HepG2 (cell line): ENCODE results near the gene TMEM132D. TPM values are rescaled to one million over a fixed set of nuclear protein-coding genes. Genes with fewer than 3 reads are reported as not detected.

ENCODE experiments used
- ATAC-seq: fragments of 200-7000 bp; cut with Tn5 transposase; 3 replicates; pipeline ENCODE4 v1.9.1; 2020; ENCODE audit warnings: mild to moderate bottlenecking, moderate library complexity
- BruUV-seq: library from RNA; stranded (reverse); fragments of 400-500 nt; replicated peaks from 2 replicates; lab custom pipeline; 2021; lab: Mats Ljungman, UMichigan
- CTCF ChIA-PET: fragments of 300-600 bp; formaldehyde crosslinking; extraction: SDS; loops from one replicate; lab custom pipeline; 2021; ENCODE audit warnings: low total read pairs, inconsistent platforms, low intra/inter-chr PET ratio; lab: Yijun Ruan, JAX
- POLR2A ChIA-PET: fragments of 350-600 bp; sonication (Branson Sonifier 250); formaldehyde crosslinking; loops from one replicate; lab custom pipeline; 2020; ENCODE audit warnings: antibody characterized with exemption, inconsistent platforms; lab: Yijun Ruan, JAX
- DNase-seq: peaks from one replicate; pipeline ENCODE4 v3.0.0-alpha.2; 2015; ENCODE audit warnings: low spot score
- FAIRE-seq: peaks from 3 replicates; lab custom pipeline; 2011; peaks lifted over from hg19 to GRCh38; lab: Jason Lieb, UNC
- H2AFZ ChIP-seq: one replicate; pipeline ENCODE4 v1.6.1; 2011; ENCODE audit warnings: low read length, inconsistent platforms
- H3K27ac ChIP-seq: fragments of 300-600 bp; 3 replicates; pipeline ENCODE4 v1.8.0; 2011; ENCODE audit warnings: mixed run types, mild to moderate bottlenecking, mixed read lengths, low read length, inconsistent platforms; ENCODE audit not compliant: insufficient read depth; ENCODE audit errors: extremely low read length
- H3K27me3 ChIP-seq, 2 experiments: fragments of 200-600 bp in 1 of 2; 2 replicates in 1 of 2; 3 replicates in 1 of 2; pipeline versions ENCODE4 v1.6.0 to v1.8.0; 2011; ENCODE audit warnings: low read length in 2 of 2, mild to moderate bottlenecking in 2 of 2, moderate library complexity in 2 of 2, inconsistent platforms in 1 of 2; ENCODE audit not compliant: insufficient read depth in 2 of 2, control insufficient read depth in 1 of 2
- H3K36me3 ChIP-seq, 2 experiments: fragments of 200-600 bp in 1 of 2; replicated peaks in 1 of 2; 2 replicates in 1 of 2; 3 replicates in 1 of 2; pipeline versions ENCODE4 v1.5.1 to v1.8.0; 2011; ENCODE audit warnings: low read length in 2 of 2, inconsistent platforms in 1 of 2; ENCODE audit not compliant: insufficient read depth in 2 of 2, control insufficient read depth in 1 of 2
- H3K4me1 ChIP-seq: 2 replicates; pipeline ENCODE4 v1.5.1; 2012; ENCODE audit warnings: low read length, inconsistent platforms; ENCODE audit not compliant: insufficient read depth
- H3K4me2 ChIP-seq: 2 replicates; pipeline ENCODE4 v1.6.0; 2011; ENCODE audit warnings: low read depth, low read length, inconsistent platforms
- H3K4me3 ChIP-seq, 3 experiments: fragments of 200-600 bp in 1 of 3; sonication (generic), shearing (Covaris generic) in 1 of 3; replicated peaks in 1 of 3; 2 replicates each; pipeline ENCODE4 v1.5.1; 2011 to 2016; ENCODE audit warnings: low read length in 3 of 3, inconsistent platforms in 2 of 3, low read depth in 2 of 3, mild to moderate bottlenecking in 2 of 3, control low read depth in 1 of 3, mixed read lengths in 1 of 3; ENCODE audit not compliant: insufficient read depth in 1 of 3
- H3K79me2 ChIP-seq: one replicate; pipeline ENCODE4 v1.6.1; 2011; ENCODE audit warnings: low read length, inconsistent platforms; ENCODE audit not compliant: insufficient read depth
- H3K9ac ChIP-seq: 2 replicates; pipeline ENCODE4 v1.6.0; 2011; ENCODE audit warnings: mild to moderate bottlenecking, low read depth, low read length, inconsistent platforms; ENCODE audit not compliant: insufficient read depth
- H3K9me3 ChIP-seq: 2 replicates; pipeline ENCODE4 v1.5.1; 2012; ENCODE audit warnings: mild to moderate bottlenecking, low read length
- H4K20me1 ChIP-seq: 2 replicates; pipeline ENCODE4 v1.6.0; 2011; ENCODE audit warnings: inconsistent platforms, mild to moderate bottlenecking, low read length, moderate library complexity; ENCODE audit not compliant: insufficient read depth
- KDM4B ChIP-seq: sonication (generic); formaldehyde crosslinking; IDR thresholded peaks from 2 replicates; pipeline ENCODE4 v1.4.0; 2020; ENCODE audit warnings: missing genetic modification reagents
- RFX5 ChIP-seq: IDR thresholded peaks from 2 replicates; pipeline ENCODE4 v1.6.1; 2011; ENCODE audit warnings: low read depth, low read length, improper control_type of control experiment
- SMAD3 ChIP-seq: sonication (generic); formaldehyde crosslinking; IDR thresholded peaks from 2 replicates; pipeline ENCODE4 v1.4.0; 2020; ENCODE audit warnings: missing genetic modification reagents
- YY1 ChIP-seq: IDR thresholded peaks from 2 replicates; pipeline ENCODE4 v1.6.1; 2011; ENCODE audit warnings: low read length, low read depth, moderate library complexity, mild to moderate bottlenecking; ENCODE audit not compliant: insufficient read depth, insufficient replicate concordance
- ZFP36 ChIP-seq: fragments of 150-350 bp; IDR thresholded peaks from 2 replicates; pipeline ENCODE4 v1.6.1; 2018; ENCODE audit warnings: borderline replicate concordance, low read length, low read depth; ENCODE audit not compliant: partially characterized antibody
- ZNF142 ChIP-seq: sonication (generic); formaldehyde crosslinking; IDR thresholded peaks from 2 replicates; pipeline ENCODE4 v1.4.0; 2020; ENCODE audit warnings: missing genetic modification reagents
- ZNF773 ChIP-seq: sonication (generic); formaldehyde crosslinking; IDR thresholded peaks from 2 replicates; pipeline ENCODE4 v1.4.0; 2020; ENCODE audit warnings: missing genetic modification reagents, borderline replicate concordance
- WGBS: methylation state at CpG from one replicate; pipeline ENCODE4 v1.1.6; 2017; ENCODE audit warnings: low lambda C conversion rate; 5-methylcytosine and 5-hydroxymethylcytosine counted together
- in situ Hi-C: cut with HindIII; loops from 2 replicates; pipeline ENCODE4 v1.10.0; 2017; ENCODE audit warnings: low pct_unique_long_range_greater_than_20kb; ENCODE audit not compliant: extremely low pct_ligation_motif_present
- intact Hi-C: fragments of 100-400 bp; cut with micrococcal nuclease; formaldehyde crosslinking; loops from one replicate; pipeline ENCODE4 v1.10.0; 2022; ENCODE audit not compliant: unreplicated experiment
- polyA plus RNA-seq, 8 experiments: library from polyadenylated mRNA; depleted of rRNA in 3 of 8; stranded (reverse) in 7 of 8; unstranded in 1 of 8; fragments of >200 nt; fragmentation: Illumina TruSeq in 4 of 8; extraction: Trizol in 4 of 8; gene quantifications; 2 replicates each; pipeline versions ENCODE4 v1.2.1 to v1.2.3, GENCODE V29; 2011 to 2016; ENCODE audit warnings: low read depth in 4 of 8, missing spikeins in 1 of 8, mixed read lengths in 1 of 8; ENCODE audit not compliant: insufficient read depth in 1 of 8
- total RNA-seq, 5 experiments: library from RNA; depleted of rRNA; stranded (reverse); fragments of >200 nt; fragmentation: Illumina TruSeq; extraction: Trizol; gene quantifications; 2 replicates each; pipeline ENCODE4 v1.2.3, GENCODE V29; 2016; ENCODE audit warnings: low read depth in 1 of 5
- TF ChIP-seq, protein P1 (sequence below), 2 experiments: sonication (generic) in 1 of 2; formaldehyde crosslinking in 1 of 2; IDR thresholded peaks; 2 replicates each; pipeline versions ENCODE4 v1.4.0 to v1.6.1; 2018 to 2020; ENCODE audit warnings: missing genetic modification reagents in 2 of 2, borderline replicate concordance in 1 of 2, low read depth in 1 of 2, mild to moderate bottlenecking in 1 of 2, missing biosample characterization in 1 of 2
- TF ChIP-seq, protein P2 (sequence below): sonication (generic); formaldehyde crosslinking; IDR thresholded peaks from 2 replicates; pipeline ENCODE4 v1.4.0; 2020; ENCODE audit warnings: missing genetic modification reagents, borderline replicate concordance
- TF ChIP-seq, protein P3 (sequence below): sonication (generic); formaldehyde crosslinking; IDR thresholded peaks from 2 replicates; pipeline ENCODE4 v1.9.0; 2022; ENCODE audit warnings: missing genetic modification reagents, mild to moderate bottlenecking, borderline replicate concordance

The TMEM132D gene
- total and polyA plus RNA-seq, 2 of the 13 experiments (the other 11 are each of a cell fraction or from before 2014, with no cell fraction given) = not detected

DNA sequence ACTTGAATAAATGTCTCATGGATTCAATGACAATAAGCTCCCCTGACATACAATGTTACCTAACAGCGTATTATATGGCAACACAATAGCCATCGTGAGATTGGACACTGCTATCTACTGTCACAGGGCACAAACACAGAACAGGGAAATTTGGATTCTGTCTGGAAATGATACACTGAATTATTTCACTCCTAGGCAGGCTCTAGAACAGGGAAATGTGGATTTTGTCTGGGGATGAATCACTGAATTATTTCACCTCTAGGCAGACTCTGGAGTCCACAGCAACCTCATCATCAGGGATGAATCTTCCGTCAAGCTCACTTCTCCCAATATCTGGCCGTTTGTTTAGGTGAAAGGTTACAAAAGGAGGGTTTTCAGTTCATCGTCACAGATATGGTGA is 288.8 kb downstream of the TMEM132D start:
- Histone ChIP-seq H3K4me3 (no peak overlapping the region), H3K9ac (no peak overlapping the region), H3K79me2 (no peaks in the 10 kb centered on the region), H4K20me1 (no peaks in the 10 kb centered on the region), H3K36me3 (no peaks in the 10 kb centered on the region), H3K4me2 (no peak overlapping the region), H3K9me3 (no peaks in the 10 kb centered on the region; the same call in 1 of the 2 replicates), H3K4me1 (no peaks in the 10 kb centered on the region), H3K27me3 (no peaks in the 10 kb centered on the region), H3K27ac (no peak overlapping the region), H2AFZ (no peak overlapping the region)
- FAIRE-seq = no peak
- WGBS = 23% methylated on average over 5 of the region's 5 CpGs
- no peak for ATAC-seq
- in situ Hi-C loops = no loop called here
- intact Hi-C loops = no loop called here
- ChIA-PET CTCF (no interaction called here), POLR2A (no interaction called here)
- no TSS peak for BruUV-seq
- DNase-seq = no peak
- TF ChIP-seq RFX5 (no peak), ZNF773 (CRISPR knock-in tag) (no peak), YY1 (no peak), KDM4B (CRISPR knock-in tag) (no peak), SMAD3 (CRISPR knock-in tag) (no peak), ZNF142 (CRISPR knock-in tag) (no peak), ZFP36 (no peak)
- TF ChIP-seq, protein P1, sequence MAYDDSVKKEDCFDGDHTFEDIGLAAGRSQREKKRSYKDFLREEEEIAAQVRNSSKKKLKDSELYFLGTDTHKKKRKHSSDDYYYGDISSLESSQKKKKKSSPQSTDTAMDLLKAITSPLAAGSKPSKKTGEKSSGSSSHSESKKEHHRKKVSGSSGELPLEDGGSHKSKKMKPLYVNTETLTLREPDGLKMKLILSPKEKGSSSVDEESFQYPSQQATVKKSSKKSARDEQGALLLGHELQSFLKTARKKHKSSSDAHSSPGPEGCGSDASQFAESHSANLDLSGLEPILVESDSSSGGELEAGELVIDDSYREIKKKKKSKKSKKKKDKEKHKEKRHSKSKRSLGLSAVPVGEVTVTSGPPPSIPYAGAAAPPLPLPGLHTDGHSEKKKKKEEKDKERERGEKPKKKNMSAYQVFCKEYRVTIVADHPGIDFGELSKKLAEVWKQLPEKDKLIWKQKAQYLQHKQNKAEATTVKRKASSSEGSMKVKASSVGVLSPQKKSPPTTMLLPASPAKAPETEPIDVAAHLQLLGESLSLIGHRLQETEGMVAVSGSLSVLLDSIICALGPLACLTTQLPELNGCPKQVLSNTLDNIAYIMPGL (CRISPR knock-in tag; IDR thresholded peaks at IDR 0.05; ENCODE audit: borderline replicate concordance in 1 of 2, low read depth in 1 of 2) = no peak
- TF ChIP-seq, protein P2, sequence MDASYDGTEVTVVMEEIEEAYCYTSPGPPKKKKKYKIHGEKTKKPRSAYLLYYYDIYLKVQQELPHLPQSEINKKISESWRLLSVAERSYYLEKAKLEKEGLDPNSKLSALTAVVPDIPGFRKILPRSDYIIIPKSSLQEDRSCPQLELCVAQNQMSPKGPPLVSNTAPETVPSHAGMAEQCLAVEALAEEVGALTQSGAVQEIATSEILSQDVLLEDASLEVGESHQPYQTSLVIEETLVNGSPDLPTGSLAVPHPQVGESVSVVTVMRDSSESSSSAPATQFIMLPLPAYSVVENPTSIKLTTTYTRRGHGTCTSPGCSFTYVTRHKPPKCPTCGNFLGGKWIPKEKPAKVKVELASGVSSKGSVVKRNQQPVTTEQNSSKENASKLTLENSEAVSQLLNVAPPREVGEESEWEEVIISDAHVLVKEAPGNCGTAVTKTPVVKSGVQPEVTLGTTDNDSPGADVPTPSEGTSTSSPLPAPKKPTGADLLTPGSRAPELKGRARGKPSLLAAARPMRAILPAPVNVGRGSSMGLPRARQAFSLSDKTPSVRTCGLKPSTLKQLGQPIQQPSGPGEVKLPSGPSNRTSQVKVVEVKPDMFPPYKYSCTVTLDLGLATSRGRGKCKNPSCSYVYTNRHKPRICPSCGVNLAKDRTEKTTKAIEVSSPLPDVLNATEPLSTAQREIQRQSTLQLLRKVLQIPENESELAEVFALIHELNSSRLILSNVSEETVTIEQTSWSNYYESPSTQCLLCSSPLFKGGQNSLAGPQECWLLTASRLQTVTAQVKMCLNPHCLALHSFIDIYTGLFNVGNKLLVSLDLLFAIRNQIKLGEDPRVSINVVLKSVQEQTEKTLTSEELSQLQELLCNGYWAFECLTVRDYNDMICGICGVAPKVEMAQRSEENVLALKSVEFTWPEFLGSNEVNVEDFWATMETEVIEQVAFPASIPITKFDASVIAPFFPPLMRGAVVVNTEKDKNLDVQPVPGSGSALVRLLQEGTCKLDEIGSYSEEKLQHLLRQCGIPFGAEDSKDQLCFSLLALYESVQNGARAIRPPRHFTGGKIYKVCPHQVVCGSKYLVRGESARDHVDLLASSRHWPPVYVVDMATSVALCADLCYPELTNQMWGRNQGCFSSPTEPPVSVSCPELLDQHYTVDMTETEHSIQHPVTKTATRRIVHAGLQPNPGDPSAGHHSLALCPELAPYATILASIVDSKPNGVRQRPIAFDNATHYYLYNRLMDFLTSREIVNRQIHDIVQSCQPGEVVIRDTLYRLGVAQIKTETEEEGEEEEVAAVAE (CRISPR knock-in tag) = no peak
- TF ChIP-seq, protein P3, sequence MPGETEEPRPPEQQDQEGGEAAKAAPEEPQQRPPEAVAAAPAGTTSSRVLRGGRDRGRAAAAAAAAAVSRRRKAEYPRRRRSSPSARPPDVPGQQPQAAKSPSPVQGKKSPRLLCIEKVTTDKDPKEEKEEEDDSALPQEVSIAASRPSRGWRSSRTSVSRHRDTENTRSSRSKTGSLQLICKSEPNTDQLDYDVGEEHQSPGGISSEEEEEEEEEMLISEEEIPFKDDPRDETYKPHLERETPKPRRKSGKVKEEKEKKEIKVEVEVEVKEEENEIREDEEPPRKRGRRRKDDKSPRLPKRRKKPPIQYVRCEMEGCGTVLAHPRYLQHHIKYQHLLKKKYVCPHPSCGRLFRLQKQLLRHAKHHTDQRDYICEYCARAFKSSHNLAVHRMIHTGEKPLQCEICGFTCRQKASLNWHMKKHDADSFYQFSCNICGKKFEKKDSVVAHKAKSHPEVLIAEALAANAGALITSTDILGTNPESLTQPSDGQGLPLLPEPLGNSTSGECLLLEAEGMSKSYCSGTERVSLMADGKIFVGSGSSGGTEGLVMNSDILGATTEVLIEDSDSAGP (CRISPR knock-in tag) = no peak
